Measurements from ENCODE around the gene PIGL. TPM values are rescaled to one million over a fixed set of nuclear protein-coding genes. Genes with fewer than 3 reads are reported as not detected.

The PIGL gene
- total RNA-seq, 2 donors from 2014 or later = 41.1 to 57.0 TPM

DNA sequence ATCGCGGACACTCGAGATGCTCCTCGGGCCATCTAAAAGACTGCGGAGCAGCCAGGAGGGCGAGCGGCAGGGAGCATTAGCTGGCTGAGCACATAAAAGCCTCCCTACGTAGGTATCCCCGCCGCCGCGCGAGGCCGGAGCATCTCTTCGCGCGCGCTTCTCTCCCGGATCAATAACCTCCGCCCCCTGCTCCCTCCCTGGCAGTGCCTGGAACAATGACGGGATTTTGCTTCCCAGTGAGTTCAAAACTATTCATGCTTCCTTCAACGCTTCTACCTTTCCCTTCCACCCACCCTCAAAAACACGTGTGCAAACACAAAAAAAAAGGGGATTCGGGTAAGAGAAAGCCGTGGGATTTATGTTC, 135.3 kb downstream of the PIGL start:
- H3K9me3 Mint-ChIP-seq = no peaks in the 10 kb centered on the region
- peak overlapping the region; percentile 98 for H3K27ac Mint-ChIP-seq
- WGBS, 2 experiments (ENCODE audit: insufficient coverage in 1 of 2, insufficient read length in 1 of 2) = 0% methylated on average over 6 to 25 of the region's 25 CpGs
- no peak for TF ChIP-seq CTCF (conservative IDR thresholded peaks at IDR 0.05)
- H3K4me3 Mint-ChIP-seq = peak overlapping the region; percentile 92
- H3K27me3 Mint-ChIP-seq (ENCODE audit: insufficient read depth) = peaks cover 17% of the 10 kb centered on the region
- H3K27ac ChIP-seq (ENCODE audit: low read depth, low read length) = peak overlapping the region; percentile 96
- peaks cover 27% of the 10 kb centered on the region for H3K36me3 ChIP-seq (ENCODE audit: control insufficient read depth, insufficient read depth, low read length)
- no peaks in the 10 kb centered on the region for H3K4me1 ChIP-seq (ENCODE audit: control insufficient read depth, insufficient read depth, low read length)
- peak overlapping the region; percentile 93 for H3K4me3 ChIP-seq (ENCODE audit: low read length)
- no peaks in the 10 kb centered on the region for H3K9me3 ChIP-seq (ENCODE audit: control insufficient read depth, low read length)
- no peaks in the 10 kb centered on the region for H3K27me3 ChIP-seq (ENCODE audit: control insufficient read depth, insufficient read depth, low read length, poor library complexity, severe bottlenecking)
- H3K36me3 Mint-ChIP-seq (ENCODE audit: low read depth) = peaks cover 16% of the 10 kb centered on the region
- H3K4me1 Mint-ChIP-seq = peaks cover 8% of the 10 kb centered on the region
- peak overlapping the region; percentile 92 for H3K9ac ChIP-seq (ENCODE audit: extremely low read depth, low read length, poor library complexity, severe bottlenecking)
- peak; percentile 85 for DNase-seq

GRCh38 chr17:16352667-16353316, 135.8 kb downstream of the PIGL start:
- Mint-ChIP-seq H3K9me3 (no peaks in the 10 kb centered on the region), H3K27ac (peak overlapping the region; percentile 98), H3K27me3 (ENCODE audit: insufficient read depth) (peaks cover 17% of the 10 kb centered on the region), H3K4me1 (peaks cover 8% of the 10 kb centered on the region), H3K36me3 (ENCODE audit: low read depth) (peaks cover 13% of the 10 kb centered on the region), H3K4me3 (peak overlapping the region; percentile 92)
- peak overlapping the region; percentile 92 for H3K9ac ChIP-seq (ENCODE audit: extremely low read depth, low read length, poor library complexity, severe bottlenecking)
- H3K27ac ChIP-seq (ENCODE audit: low read depth, low read length) = peak overlapping the region; percentile 96
- H3K4me3 ChIP-seq (ENCODE audit: low read length) = peak overlapping the region; percentile 93
- H3K36me3 ChIP-seq (ENCODE audit: control insufficient read depth, insufficient read depth, low read length) = peaks cover 22% of the 10 kb centered on the region
- no peaks in the 10 kb centered on the region for H3K9me3 ChIP-seq (ENCODE audit: control insufficient read depth, low read length)
- no peaks in the 10 kb centered on the region for H3K4me1 ChIP-seq (ENCODE audit: control insufficient read depth, insufficient read depth, low read length)
- no peak for TF ChIP-seq CTCF (conservative IDR thresholded peaks at IDR 0.05)
- 0% methylated on average over 5 to 75 of the region's 75 CpGs for WGBS, 2 experiments (ENCODE audit: insufficient coverage in 1 of 2, insufficient read length in 1 of 2)
- H3K27me3 ChIP-seq (ENCODE audit: control insufficient read depth, insufficient read depth, low read length, poor library complexity, severe bottlenecking) = no peaks in the 10 kb centered on the region
- DNase-seq = peak; percentile 91

DNA sequence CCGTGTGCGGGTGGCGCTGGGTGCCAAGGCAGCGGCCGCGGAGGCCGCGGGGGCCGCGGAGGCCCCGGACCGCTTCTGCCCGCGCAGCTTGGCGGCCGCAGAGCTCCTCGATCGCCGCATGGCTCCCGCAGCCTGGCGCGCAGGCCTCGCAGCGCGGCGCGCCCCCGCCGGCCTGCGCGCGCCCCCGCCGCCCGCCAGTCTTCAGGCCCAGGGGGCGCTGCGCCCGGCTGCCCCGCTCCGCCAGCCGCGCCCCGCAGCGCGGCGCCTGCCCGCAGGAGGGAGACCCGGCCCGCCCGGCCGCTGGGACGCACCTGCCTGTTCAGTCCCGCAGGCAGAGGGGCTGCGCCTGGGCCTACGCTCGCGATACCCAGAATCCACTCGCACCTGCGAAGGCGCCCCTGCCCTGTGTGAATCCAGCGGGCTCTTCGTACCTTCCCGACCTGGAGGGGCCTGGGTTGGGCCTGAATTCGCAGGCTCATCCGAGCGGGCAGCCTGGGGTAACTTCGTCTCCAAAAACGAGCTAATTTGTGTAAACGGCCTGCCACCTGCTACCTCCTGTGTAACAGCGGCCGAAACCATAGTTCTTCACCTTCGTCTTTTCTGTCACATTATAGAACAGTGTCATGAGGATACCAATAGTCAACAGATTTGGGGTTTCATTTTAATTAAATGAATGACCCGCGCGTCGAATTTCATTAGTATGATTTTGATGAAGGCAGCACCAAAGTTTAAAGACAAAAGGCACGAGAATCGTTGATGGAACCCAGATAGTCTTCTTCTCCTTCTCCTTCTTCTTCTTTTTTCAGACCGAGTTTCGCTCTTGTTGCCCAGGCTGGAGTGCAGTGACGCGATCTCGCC, 136.5 kb downstream of the PIGL start, which contains the start of gene CENPV:
TSS of gene CENPV (minus strand) at position 153 of the 858 bp plus-strand sequence. CDS start at position 120, 33 bp downstream.
- no peaks in the 10 kb centered on the region for H3K9me3 ChIP-seq (ENCODE audit: control insufficient read depth, low read length)
- no peaks in the 10 kb centered on the region for H3K9me3 Mint-ChIP-seq
- peak within 1 kb of the TSS; percentile 96 for H3K27ac ChIP-seq (ENCODE audit: low read depth, low read length)
- 19 to 30% methylated on average over 50 to 83 of the region's 83 CpGs for WGBS, 2 experiments (ENCODE audit: insufficient coverage in 1 of 2, insufficient read length in 1 of 2)
- no peaks in the 10 kb centered on the region for H3K4me1 ChIP-seq (ENCODE audit: control insufficient read depth, insufficient read depth, low read length)
- H3K4me3 ChIP-seq (ENCODE audit: low read length) = peak within 1 kb of the TSS; percentile 93
- peaks cover 8% of the 10 kb centered on the region for H3K4me1 Mint-ChIP-seq
- H3K36me3 Mint-ChIP-seq (ENCODE audit: low read depth) = peaks cover 13% of the 10 kb centered on the region
- H3K36me3 ChIP-seq (ENCODE audit: control insufficient read depth, insufficient read depth, low read length) = peaks cover 15% of the 10 kb centered on the region
- TF ChIP-seq CTCF (conservative IDR thresholded peaks at IDR 0.05) = no peak
- peak within 1 kb of the TSS; percentile 92 for H3K4me3 Mint-ChIP-seq
- H3K27ac Mint-ChIP-seq = peak within 1 kb of the TSS; percentile 98
- no peaks in the 10 kb centered on the region for H3K27me3 ChIP-seq (ENCODE audit: control insufficient read depth, insufficient read depth, low read length, poor library complexity, severe bottlenecking)
- DNase-seq = peak; percentile 97
- H3K27me3 Mint-ChIP-seq (ENCODE audit: insufficient read depth) = peaks cover 20% of the 10 kb centered on the region
- H3K9ac ChIP-seq (ENCODE audit: extremely low read depth, low read length, poor library complexity, severe bottlenecking) = peak within 1 kb of the TSS; percentile 92

Data from endodermal cell (in vitro differentiated cells).